ENCODE results near the gene GNLY.

GRCh38 chr2:85706599-85707296 is 12.6 kb downstream of the GNLY start:
- TF ChIP-seq POLR2A (IDR thresholded peaks at IDR 0.05; ENCODE audit: low read depth, low read length) (no peak), TAF1 (IDR thresholded peaks at IDR 0.05; ENCODE audit: borderline replicate concordance, low read depth, low read length) (no peak)
